Midbrain (tissue), 1 donor: ENCODE data around the gene MED25.
"Not testable (repeated sequence)": the region's sequence is repeated elsewhere in the genome, so short reads cannot be mapped to it uniquely, and the experiment has no call there.

Source experiments
- DNase-seq: peaks from one replicate; lab custom pipeline; 2025; lab: John Stamatoyannopoulos, UW

Gene MED25

DNA sequence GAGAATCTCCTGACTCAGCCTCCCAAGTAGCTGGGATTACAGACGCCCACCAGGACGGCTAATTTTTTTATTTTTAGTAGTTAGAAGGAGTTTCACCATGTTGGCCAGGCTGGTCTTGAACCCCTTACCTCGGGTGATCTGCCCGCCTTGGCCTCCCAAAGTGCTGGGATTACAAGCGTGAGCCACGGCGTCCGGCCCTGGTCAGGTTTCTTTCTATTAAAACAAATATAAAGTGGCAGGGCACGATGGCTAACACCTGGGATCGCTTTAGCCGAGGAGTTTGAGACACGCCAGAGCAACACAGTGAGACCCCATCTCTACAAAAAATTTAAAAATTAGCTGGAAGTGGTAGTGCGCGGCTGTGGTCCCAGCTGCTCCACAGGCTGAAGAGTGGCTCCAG is 1.5 kb upstream of the MED25 start:
- DNase-seq = no peak

DNA sequence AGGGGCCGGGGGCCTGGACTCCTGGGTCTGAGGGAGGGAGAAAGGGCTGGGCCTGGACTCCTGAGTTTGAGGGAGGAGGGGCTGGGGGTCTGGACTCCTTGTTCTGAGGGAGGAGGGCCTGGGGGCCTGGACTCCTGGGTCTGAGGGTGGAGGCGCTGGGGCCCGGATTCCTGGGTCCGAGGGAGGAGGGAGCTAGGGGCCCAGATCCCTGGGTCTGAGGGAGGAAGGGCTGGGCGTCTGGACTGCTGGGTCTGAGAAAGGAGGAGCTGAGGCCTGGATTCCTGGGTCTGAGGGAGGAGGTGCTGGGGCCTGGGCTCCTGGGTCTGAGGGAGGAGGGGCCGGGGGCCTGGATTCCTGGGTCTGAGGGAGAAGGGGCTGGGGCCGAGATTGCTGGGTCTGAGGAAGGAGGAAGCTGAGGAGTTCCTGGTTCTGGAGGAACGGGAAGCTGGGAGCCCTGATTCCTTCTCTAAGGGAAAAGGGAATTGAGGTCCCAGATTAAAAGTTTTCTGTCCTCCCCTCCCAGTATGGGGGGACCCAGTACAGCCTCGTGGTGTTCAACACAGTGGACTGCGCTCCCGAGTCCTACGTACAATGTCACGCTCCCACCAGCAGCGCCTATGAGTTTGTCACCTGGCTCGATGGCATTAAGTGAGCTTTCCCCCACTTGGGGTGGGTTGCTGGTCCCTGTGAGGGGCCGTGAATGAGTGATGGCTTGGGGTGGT is 721 bp downstream of the MED25 start:
- no peak for DNase-seq

DNA sequence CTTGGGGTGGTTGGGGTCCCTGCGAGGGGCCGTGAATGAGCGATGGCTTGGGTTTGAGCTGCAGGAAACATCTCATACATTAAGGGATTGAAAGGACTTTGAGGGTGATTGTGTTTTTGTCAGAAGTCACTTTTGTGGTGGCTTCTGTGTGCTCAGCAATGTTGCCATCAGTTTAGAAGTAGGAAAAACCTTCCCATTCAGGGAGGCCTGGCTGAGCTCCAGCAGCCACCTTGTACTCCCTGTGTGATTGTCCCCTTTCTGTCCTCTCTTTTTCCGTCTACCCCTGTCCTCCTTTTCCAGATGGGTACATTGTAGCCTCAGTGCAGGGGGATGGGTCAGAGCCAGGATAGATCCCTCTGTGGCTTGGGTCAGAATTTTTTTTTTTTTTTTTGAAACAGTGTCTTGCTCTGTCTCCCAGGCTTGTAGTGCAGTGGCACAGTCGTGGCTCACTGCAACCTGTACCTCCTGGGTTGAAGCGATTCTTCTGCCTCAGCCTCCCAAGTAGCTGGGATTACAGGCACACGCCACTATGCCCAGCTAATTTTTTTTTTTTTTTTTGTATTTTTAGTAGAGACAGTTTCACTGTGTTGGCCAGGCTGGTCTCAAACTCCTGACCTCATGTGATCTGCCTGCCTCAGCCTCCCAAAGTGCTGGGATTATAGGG is 1.5 kb downstream of the MED25 start:
- DNase-seq = not testable (repeated sequence)

DNA sequence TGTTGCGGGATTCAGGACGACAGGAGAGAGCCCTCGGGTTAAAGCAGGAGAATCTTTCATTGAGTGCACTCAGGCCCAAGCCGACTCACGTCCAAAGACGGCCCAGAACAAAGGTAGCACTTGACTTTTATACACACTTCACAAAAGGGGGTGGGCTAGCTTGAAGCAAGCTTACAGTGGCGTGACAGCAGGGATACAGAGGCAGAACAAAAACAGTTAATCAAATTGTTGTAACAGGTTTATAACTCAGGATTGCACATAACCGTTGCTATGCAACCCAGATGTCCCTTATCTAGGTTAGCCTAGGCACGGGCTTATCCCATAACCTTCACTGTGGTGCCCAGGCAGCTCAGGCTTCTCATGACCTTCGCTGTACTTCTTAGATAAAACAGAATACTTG is 2.0 kb downstream of the MED25 start:
- DNase-seq = no peak

DNA sequence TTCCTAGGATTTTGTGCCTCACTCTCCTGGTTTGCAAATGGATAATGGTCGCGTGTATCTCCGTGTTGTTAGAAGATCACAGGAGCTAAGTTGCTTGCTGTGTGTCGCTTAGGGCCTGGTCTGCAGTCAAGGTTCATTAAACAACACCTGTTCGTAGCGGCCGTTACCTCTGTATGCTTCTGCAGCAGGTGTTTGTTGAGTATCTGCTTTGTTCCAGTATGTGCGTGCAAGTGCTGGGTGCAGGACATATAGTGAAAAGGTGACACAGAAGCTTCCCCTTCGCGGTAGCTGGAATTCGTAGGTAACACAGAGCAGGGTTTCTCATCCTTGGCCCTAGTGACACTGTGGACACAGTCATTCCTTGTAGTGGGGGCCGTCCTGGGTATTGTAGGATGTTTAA is 5.4 kb downstream of the MED25 start:
- DNase-seq = no peak

DNA sequence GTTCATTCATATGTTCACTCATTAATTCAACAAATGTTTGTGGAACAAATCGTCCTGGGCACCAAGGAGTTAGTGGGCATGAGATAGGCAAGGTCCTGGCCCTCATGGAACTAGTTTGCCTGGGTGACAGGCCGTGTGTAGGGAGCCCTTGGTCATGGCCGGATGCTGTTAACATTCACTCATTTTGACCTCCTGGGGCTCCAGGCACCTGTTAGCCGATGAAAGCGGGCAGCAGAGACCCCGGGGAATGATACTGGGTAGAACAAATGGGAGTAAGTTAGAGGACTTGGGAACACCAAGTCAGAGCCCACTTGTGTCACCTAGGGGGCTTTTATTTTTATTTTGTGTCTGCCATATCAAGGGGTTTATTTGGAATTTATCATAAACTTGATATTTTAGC is 6.6 kb downstream of the MED25 start:
- DNase-seq = no peak

DNA sequence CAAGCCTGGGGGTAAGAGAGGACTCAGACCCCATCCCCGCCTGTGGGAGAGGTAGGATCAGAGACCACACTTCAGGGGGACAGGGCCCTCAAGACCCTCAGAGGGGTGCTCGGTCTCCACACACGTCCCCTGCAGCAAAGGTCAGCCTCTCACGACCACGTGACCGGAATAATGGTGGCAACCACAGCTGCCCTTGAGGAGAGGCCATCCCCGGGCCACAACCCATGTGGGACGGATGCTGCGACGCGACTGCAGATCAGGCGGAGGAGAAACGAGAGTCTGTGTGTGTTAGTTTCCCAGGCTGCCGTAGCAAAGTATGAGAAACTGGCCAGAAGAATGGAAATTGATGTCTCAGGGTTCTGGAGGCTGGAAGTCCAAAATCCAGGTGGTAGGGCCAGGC is 8.9 kb downstream of the MED25 start:
- DNase-seq = no peak

DNA sequence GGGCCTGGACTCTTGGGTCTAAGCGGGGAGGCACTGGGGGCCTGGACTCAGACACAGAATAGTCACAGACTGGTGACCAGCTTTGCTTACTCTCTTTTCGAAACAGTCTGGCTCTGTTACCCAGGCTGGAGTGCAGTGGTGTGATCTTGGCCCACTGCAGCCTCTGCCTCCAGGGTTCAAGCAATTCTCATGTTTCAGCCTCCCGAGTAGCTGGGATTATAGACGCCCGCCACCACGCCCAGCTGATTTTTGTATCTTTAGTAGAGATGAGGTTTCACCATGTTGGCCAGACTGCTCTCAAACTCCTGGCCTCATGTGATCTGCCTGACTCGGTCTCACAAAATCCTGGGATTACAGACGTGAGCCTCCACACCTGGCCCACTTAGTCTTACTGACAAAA is 11.1 kb downstream of the MED25 start:
- no peak for DNase-seq

DNA sequence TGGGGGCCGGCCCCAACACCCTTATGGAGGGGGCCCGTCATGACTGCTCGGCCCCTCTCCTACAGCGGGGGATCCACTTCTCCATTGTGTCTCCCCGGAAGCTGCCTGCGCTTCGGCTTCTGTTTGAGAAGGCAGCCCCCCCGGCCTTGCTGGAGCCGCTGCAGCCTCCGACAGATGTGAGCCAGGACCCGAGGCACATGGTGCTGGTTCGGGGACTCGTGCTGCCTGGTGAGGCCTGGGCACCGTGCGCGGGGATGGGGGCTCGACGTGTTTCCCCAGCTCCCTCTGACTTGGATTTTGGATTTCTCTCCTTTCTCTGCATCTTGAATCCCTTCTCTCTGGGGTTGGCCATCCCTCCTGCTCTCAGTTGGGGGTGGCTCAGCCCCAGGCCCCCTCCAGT is 11.6 kb downstream of the MED25 start:
- DNase-seq = no peak

DNA sequence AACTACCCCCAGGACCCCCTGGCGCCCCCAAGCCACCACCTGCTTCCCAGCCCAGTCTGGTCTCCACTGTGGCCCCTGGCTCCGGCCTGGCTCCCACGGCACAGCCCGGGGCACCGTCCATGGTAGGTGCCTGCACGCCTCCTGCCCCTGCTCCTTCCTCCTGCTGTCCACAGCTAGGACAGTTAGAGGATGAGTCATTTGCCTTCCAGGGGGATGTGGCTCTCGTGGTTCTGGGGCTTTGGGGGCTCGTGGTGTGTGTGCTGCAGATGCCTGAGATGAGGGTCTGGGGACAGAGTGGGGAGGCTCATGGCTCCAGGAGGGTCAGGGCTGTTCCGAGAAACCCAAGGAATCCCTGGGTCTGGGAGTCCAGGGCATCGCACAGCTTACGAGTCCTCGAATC is 12.7 kb downstream of the MED25 start:
- no peak for DNase-seq

DNA sequence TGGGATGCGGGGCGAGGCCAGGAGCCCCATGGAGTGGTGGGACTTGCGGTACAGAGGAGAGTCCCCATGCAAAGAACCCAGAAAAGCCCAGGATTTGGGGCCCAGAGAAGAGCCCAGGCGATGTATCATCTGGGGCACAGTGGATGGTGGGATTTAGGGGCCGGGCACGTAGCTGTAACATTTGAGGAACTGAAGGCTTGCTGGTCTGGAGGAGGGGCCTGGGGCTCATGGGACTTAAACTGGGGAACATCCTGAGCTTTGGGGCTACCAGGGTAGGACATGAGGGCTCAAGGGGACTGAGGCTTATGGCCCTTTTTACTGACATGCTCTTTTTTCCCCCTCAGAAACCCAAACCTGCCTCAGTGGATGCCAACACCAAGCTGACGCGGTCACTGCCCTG is 13.5 kb downstream of the MED25 start:
- DNase-seq = no peak

DNA sequence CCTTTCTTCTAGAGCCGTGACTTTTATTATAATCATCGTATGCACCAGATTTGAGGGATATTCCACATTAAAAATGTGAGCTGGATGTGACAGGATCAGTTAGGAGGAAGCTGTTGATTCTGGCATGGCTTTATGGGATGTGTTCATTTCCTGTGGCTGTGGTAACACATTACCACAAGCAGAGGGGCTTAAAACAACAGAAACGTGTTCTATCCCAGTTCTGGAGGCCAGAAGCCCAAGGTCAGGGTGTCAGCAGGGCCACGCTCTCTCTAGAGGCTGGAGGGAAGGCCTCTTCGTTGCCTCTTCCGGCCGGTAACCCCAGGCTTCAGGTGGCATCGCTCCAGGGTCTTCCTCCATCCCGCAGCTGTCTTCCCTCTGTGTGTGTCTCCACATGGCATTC is 14.5 kb downstream of the MED25 start:
- DNase-seq = no peak

DNA sequence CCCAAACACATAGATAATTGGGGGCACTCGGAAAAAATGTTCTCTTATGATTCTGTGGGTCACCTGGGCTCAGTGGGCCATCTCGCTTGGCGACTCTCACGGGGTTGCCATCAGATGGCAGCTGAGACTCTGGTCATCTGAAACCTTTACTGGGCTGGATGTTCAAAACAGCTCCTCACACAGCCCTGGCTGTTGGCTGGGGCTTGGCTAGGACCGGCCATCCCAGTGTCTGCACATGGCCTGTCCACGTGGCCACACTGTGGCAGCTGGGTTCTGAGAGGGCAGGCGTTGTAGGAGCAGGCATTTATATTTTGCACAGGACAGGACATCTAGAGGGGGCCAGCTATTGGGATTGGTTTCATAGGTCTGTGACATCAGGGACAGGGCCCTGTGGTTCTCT is 15.5 kb downstream of the MED25 start:
- DNase-seq = no peak

DNA sequence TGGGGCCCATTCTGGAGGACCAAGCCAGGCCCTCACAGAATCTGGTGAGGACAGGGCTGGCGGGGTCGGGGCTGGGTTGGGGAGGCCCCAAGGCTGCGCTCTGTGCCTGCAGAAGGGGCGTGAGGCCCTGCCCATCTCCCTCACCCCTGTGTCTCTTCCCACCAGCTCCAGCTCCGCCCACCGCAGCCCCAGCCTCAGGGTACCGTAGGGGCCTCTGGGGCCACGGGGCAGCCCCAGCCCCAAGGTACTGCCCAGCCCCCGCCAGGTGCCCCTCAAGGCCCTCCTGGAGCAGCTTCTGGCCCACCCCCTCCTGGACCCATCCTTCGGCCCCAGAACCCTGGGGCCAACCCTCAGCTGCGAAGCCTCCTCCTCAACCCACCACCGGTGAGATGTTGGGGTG is 17.5 kb downstream of the MED25 start:
- no peak for DNase-seq

DNA sequence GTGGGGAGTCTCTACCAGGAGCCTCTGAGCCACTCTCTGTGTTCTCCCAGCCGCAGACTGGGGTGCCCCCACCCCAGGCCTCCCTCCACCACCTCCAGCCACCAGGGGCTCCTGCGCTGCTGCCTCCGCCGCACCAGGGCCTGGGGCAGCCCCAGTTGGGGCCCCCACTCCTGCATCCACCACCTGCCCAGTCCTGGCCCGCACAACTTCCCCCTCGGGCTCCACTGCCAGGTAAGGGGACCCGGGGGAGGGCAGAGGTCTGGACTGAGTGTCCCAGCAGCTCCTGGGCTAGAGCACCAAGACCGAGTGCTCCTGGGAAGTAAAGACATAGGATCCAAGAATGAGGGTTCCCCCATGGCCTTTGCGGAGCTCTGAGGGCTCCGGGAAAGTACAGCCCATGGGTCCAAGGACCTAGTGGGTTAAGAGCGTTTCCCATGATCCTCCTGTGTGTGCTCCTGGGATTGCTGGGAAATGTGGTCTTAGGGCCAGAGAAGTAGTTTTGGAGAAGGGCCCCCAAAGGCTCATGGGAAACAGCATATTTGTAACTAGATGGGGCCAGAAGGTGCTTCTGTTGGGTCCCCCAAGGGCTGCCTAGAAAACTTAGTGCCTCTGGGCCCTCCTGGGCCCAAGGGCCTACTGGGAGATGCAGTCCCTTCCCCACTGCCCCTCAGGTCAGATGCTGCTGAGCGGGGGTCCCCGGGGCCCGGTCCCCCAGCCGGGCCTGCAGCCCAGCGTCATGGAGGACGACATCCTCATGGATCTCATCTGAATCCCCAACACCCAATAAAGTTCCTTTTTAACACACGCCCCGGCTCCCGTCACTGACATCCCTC is 18.3 kb downstream of the MED25 start:
- DNase-seq = no peak

DNA sequence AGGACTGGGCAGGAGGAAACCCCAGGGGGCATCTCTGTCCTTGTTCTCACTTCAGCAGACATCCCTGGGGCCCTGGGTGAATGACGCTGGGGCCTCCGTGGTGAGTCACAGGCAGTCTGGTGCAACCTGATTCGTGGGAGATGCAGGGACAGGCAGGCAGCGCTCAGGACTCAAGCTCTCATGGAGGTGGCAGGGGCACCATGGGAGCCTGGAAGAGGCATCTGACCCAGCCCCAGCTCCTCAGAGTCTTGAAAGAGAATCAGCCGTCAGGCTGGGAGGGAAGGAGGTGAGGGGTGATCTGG is 18.9 kb downstream of the MED25 start:
- no peak for DNase-seq

DNA sequence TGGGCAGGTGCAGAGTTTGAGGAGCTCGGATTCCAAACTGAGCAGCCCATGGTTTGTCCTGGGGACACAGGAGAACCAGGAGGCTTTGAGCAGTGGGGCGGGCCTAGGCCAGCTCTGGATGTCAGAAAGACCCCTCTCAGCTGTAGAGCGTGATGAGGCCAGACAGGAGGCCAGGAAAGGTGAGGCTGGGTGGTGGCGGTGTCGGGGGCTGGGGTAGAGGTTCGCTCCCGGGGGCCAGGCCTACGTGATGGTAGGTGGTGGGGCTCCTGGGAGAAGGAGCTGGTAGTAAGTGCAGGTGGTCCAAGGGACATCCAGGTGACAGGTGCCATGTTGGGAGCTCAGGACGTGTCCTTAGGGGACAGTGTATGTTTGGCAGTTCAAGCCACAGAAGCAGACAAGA is 19.3 kb downstream of the MED25 start:
- DNase-seq = no peak

DNA sequence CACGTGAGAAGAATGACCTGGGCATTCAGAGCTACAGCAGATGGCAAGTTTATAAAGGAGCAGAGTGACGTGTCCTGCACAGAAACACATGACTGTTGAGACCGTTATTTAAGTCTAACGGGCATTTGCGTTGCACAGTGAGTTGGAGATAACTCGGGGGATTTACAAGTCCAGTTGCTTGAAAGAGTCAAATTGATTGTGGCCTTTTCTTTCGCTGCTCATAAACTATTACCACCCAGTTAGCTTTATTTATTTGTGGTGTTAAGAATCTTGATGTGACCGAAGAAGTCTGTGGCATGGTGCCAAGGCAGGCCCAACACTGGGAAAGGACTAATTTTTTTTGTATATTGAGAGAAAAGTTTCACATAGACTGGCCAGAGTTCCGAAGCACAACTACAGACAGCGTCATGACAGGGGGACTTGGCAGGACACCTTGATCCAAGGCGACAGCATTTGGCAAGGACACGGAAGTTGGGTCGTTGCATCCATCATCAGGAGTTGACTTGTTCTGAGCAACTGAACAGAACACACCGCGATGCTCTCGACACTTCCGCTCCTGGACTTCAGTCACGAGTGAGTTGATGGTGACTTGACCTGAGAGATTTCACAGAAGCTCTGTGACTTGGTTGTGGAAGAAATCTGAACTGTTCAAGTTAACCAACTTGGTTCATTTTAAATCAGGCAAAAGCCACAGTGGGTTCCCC is 20.9 kb downstream of the MED25 start:
- DNase-seq = no peak

DNA sequence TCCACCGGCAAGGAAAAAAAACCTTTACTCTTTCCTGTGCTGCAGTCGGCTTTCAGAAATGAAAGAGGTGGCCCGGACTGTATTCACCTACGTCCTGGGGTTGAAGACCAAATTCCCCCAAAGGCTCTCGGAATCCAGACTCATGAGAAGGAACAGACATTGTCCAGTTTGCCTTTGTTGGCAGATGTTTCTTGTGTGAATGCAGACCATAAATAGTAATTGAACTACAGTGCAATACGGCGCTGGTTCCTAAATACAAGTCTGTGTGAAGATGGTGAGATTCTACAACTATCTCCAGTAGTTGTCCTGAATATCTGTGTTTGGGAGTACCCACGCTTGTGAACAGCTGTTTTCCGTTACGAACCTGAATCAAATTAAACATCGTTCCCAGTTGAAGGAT is 21.6 kb downstream of the MED25 start:
- no peak for DNase-seq

DNA sequence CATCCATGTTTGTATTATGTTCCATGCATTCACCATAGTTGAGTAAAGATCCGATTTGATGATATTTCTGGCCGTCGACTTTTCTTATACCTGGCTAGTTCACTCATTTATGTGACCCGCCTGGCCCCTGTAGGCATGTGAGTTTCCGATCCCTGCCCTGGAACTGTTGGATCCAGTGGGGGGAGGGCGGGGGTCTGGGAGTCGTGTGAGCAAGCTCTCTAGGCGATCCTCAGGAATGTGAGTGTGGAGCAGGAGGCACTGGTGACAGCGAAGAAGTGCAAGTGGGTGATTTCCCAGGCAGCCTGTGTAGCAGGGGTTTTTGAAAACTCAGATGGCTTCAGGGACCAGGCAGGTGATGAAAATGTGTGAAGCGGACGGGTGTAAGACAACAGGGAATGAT is 22.2 kb downstream of the MED25 start:
- DNase-seq = no peak

DNA sequence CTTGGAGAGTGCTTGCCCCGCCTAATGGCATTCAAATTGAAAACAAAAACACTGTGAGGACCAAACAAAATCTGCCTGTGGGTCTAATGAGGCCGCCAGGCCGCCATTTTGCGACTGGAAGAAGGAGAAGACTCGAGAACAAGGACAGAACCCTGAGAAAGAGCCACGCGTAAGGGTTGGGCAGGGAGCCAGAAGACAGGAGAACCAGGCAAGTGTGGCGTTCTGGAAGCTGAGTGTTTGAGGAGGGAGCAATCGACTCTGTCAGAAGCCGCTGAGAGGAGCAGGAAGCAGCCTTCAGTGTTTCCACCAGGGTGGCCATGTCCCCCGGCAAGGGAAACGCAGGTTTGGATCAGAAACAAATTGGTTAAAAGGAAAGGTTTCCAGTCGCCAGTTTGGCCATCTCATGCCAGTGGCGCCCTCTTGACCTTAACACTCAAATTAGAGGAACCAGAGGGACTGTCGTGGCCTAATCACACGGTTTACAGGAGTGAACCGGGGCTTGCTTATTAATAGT is 22.7 kb downstream of the MED25 start:
- DNase-seq = no peak

DNA sequence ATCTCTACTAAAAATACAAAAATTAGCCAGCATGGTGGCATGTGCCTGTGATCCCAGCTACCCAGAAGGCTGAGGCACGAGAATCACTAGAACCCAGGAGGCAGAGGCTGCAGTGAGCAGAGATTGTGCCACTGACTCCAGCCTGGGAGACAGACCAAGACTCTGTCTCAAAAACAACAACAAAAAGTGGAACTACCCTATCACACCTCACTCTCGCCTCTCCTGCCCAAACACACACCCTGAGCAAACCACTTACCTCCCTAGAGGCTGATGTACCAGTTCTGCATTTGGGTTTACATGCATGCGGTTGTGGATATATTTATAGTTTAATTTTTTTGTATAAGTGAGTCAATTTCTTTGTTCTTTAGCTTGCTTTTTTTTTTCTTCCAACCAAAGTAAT is 25.2 kb downstream of the MED25 start:
- no peak for DNase-seq
